GM21515 (cell line): ENCODE results near the gene BTK.
"Not testable (repeated sequence)": the region's sequence is repeated elsewhere in the genome, so short reads cannot be mapped to it uniquely, and the experiment has no call there.

Source experiments
- ATAC-seq: cut with Tn5 transposase; IDR thresholded peaks from one replicate; pipeline ENCODE4 v1.9.1; 2021; ENCODE audit not compliant: unreplicated experiment

The BTK gene

GRCh38 chrX:101347859-101348451 is 38.0 kb downstream of the BTK start:
- no peak for ATAC-seq

- no peak for ATAC-seq
Measured at GRCh38 chrX:101337776-101338271, 48.2 kb downstream of the BTK start.

GRCh38 chrX:101334310-101334709 is 51.7 kb downstream of the BTK start:
- ATAC-seq: not testable (repeated sequence)

GRCh38 chrX:101326600-101326999 is 59.4 kb downstream of the BTK start:
- not testable (repeated sequence) for ATAC-seq

GRCh38 chrX:101303790-101304189 is 82.2 kb downstream of the BTK start:
- ATAC-seq: no peak
